IPS-18a (cell line): ENCODE data around the gene PRKN.

Experiments used
- H3K27ac ChIP-seq: one replicate; pipeline ENCODE4 v1.5.1; 2013; ENCODE audit warnings: low read length
- H3K27me3 ChIP-seq: one replicate; pipeline ENCODE4 v1.6.1; 2013; ENCODE audit warnings: mild to moderate bottlenecking, low read length; ENCODE audit not compliant: control insufficient read depth, insufficient read depth
- H3K36me3 ChIP-seq: one replicate; pipeline ENCODE4 v1.6.1; 2013; ENCODE audit warnings: low read depth, low read length; ENCODE audit not compliant: control insufficient read depth
- H3K4me1 ChIP-seq: one replicate; pipeline ENCODE4 v1.6.1; 2013; ENCODE audit warnings: low read depth, low read length; ENCODE audit not compliant: control insufficient read depth
- H3K4me3 ChIP-seq: one replicate; pipeline ENCODE4 v1.5.1; 2013; ENCODE audit warnings: low read length
- H3K9ac ChIP-seq: one replicate; pipeline ENCODE4 v1.6.1; 2013; ENCODE audit warnings: mild to moderate bottlenecking, low read length, moderate library complexity
- H3K9me3 ChIP-seq: one replicate; pipeline ENCODE4 v1.6.1; 2013; ENCODE audit warnings: low read depth, low read length; ENCODE audit not compliant: control insufficient read depth

PRKN gene

GRCh38 chr6:162090734-162091133, 636.8 kb downstream of the PRKN start:
- Histone ChIP-seq H3K9ac (no peak overlapping the region), H3K4me3 (no peak overlapping the region), H3K27me3 (no peaks in the 10 kb centered on the region), H3K9me3 (no peaks in the 10 kb centered on the region), H3K36me3 (no peaks in the 10 kb centered on the region), H3K4me1 (no peaks in the 10 kb centered on the region), H3K27ac (no peak overlapping the region)

- Histone ChIP-seq H3K9me3 (no peaks in the 10 kb centered on the region), H3K27ac (no peak overlapping the region), H3K4me3 (no peak overlapping the region), H3K4me1 (no peaks in the 10 kb centered on the region), H3K9ac (no peak overlapping the region), H3K36me3 (no peaks in the 10 kb centered on the region), H3K27me3 (no peaks in the 10 kb centered on the region)
Observed at GRCh38 chr6:162088091-162088490, 639.5 kb downstream of the PRKN start.

GRCh38 chr6:162085561-162085960, 642.0 kb downstream of the PRKN start:
- Histone ChIP-seq H3K4me3 (no peak overlapping the region), H3K27me3 (no peaks in the 10 kb centered on the region), H3K9ac (no peak overlapping the region), H3K4me1 (no peaks in the 10 kb centered on the region), H3K36me3 (no peaks in the 10 kb centered on the region), H3K9me3 (no peaks in the 10 kb centered on the region), H3K27ac (no peak overlapping the region)

GRCh38 chr6:162082520-162082919, 645.0 kb downstream of the PRKN start:
- H3K36me3 ChIP-seq, result no peaks in the 10 kb centered on the region
- H3K9me3 ChIP-seq, result no peaks in the 10 kb centered on the region
- no peaks in the 10 kb centered on the region for H3K27me3 ChIP-seq
- H3K4me3 ChIP-seq, result no peak overlapping the region
- no peak overlapping the region for H3K9ac ChIP-seq
- H3K27ac ChIP-seq, result no peak overlapping the region
- H3K4me1 ChIP-seq, result no peaks in the 10 kb centered on the region

GRCh38 chr6:162078667-162079066, 648.9 kb downstream of the PRKN start:
- Histone ChIP-seq H3K27ac (no peak overlapping the region), H3K36me3 (no peaks in the 10 kb centered on the region), H3K27me3 (no peaks in the 10 kb centered on the region), H3K4me3 (no peak overlapping the region), H3K4me1 (no peaks in the 10 kb centered on the region), H3K9me3 (no peaks in the 10 kb centered on the region), H3K9ac (no peak overlapping the region)

GRCh38 chr6:162078126-162078525, 649.4 kb downstream of the PRKN start:
- Histone ChIP-seq H3K36me3 (no peaks in the 10 kb centered on the region), H3K9me3 (no peaks in the 10 kb centered on the region), H3K27me3 (no peaks in the 10 kb centered on the region), H3K9ac (no peak overlapping the region), H3K4me3 (no peak overlapping the region), H3K4me1 (no peaks in the 10 kb centered on the region), H3K27ac (no peak overlapping the region)

- no peak overlapping the region for H3K27ac ChIP-seq
- H3K36me3 ChIP-seq, result no peaks in the 10 kb centered on the region
- no peaks in the 10 kb centered on the region for H3K27me3 ChIP-seq
- H3K9ac ChIP-seq, result no peak overlapping the region
- no peaks in the 10 kb centered on the region for H3K4me1 ChIP-seq
- no peaks in the 10 kb centered on the region for H3K9me3 ChIP-seq
- H3K4me3 ChIP-seq, result no peak overlapping the region
Observed at GRCh38 chr6:162076816-162077215, 650.8 kb downstream of the PRKN start.

GRCh38 chr6:162074641-162075275, 652.8 kb downstream of the PRKN start:
- Histone ChIP-seq H3K9me3 (no peaks in the 10 kb centered on the region), H3K27me3 (no peaks in the 10 kb centered on the region), H3K4me1 (no peaks in the 10 kb centered on the region), H3K4me3 (no peak overlapping the region), H3K36me3 (no peaks in the 10 kb centered on the region), H3K27ac (no peak overlapping the region), H3K9ac (no peak overlapping the region)

- Histone ChIP-seq H3K9me3 (no peaks in the 10 kb centered on the region), H3K36me3 (no peaks in the 10 kb centered on the region), H3K27me3 (no peaks in the 10 kb centered on the region), H3K4me1 (no peaks in the 10 kb centered on the region), H3K27ac (no peak overlapping the region), H3K4me3 (no peak overlapping the region), H3K9ac (no peak overlapping the region)
Observed at GRCh38 chr6:162070639-162071038, 656.9 kb downstream of the PRKN start.

GRCh38 chr6:162069995-162070394, 657.6 kb downstream of the PRKN start:
- Histone ChIP-seq H3K9me3 (no peaks in the 10 kb centered on the region), H3K9ac (no peak overlapping the region), H3K36me3 (no peaks in the 10 kb centered on the region), H3K27ac (no peak overlapping the region), H3K4me1 (no peaks in the 10 kb centered on the region), H3K27me3 (no peaks in the 10 kb centered on the region), H3K4me3 (no peak overlapping the region)

GRCh38 chr6:162068340-162068739, 659.2 kb downstream of the PRKN start:
- Histone ChIP-seq H3K9ac (no peak overlapping the region), H3K9me3 (no peaks in the 10 kb centered on the region), H3K4me1 (no peaks in the 10 kb centered on the region), H3K27me3 (no peaks in the 10 kb centered on the region), H3K27ac (no peak overlapping the region), H3K4me3 (no peak overlapping the region), H3K36me3 (no peaks in the 10 kb centered on the region)

- Histone ChIP-seq H3K27ac (no peak overlapping the region), H3K36me3 (no peaks in the 10 kb centered on the region), H3K9me3 (no peaks in the 10 kb centered on the region), H3K4me3 (no peak overlapping the region), H3K9ac (no peak overlapping the region), H3K27me3 (no peaks in the 10 kb centered on the region), H3K4me1 (no peaks in the 10 kb centered on the region)
Observed at GRCh38 chr6:162063666-162064065, 663.9 kb downstream of the PRKN start.
